Esophagus mucosa (tissue), 1 donor: ENCODE measurements around the gene NOP58. TPM values are rescaled to one million over a fixed set of nuclear protein-coding genes. Genes with fewer than 3 reads are reported as not detected.
A peak's percentile ranks its signal among the peaks of the same experiment; 100 is the strongest.
"Not testable (repeated sequence)": the region's sequence is repeated elsewhere in the genome, so short reads cannot be mapped to it uniquely, and the experiment has no call there.

Experiments used
- ATAC-seq: fragments of 200-7000 bp; cut with Tn5 transposase; one replicate; pipeline ENCODE4 v1.9.1; 2020
- total RNA-seq: library from RNA; stranded (reverse); gene quantifications from one replicate; pipeline ENCODE4 v1.2.4, GENCODE V29; 2023
- donor health status: DM: yes; HTN: yes; CAD: no.

NOP58 gene
- total RNA-seq, 1 donor from 2014 or later: 48.4 TPM

DNA sequence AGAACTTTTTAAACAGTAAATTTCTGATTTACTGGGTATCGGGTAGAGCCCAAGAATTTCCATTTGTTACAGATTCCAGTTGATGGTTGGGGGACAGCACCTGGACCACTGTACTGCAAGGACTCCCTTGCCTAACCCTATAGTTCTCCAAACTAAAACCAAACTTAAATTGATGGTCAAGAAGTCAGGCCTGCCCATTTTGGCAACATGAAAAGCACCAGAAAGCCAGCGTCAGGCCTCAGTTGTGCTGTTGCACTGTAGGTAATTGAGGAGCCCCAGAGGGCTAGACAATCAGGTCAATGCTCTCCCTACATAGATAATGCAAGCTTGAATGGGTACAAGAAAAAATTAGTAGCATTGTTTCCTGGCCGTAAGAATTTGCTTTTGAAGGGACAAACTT is 40.5 kb downstream of the NOP58 start:
- no peak for ATAC-seq

- no peak for ATAC-seq
These were observed 42.1 kb downstream of the NOP58 start for GRCh38 chr2:202307690-202308089.

DNA sequence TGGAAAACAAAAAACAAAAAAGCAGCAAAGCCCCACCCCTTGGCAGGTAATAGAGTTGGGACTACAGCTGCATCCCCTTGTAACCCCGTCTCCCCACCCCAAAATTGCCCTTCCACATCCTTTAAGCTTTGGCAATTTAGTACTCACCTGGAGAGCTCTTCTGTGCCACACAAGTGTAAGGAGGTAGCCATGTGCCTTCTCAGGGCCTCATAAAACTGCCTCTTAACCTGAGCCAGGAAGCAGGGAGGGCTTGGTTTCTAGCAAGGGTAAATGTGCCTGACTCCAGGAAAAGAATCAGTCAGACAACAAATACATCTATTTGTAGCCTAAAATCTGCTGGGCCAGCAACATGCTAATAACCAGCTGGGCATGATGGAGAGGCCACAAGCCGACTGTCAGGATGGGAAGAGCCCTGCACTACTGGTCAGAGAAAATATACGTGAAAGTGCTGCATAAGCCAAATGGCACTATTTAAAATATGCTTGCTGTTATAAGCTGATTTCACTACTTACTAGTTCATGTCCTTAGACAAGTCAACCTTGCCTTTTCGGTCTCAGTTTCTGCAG is 46.3 kb downstream of the NOP58 start:
- ATAC-seq: no peak

DNA sequence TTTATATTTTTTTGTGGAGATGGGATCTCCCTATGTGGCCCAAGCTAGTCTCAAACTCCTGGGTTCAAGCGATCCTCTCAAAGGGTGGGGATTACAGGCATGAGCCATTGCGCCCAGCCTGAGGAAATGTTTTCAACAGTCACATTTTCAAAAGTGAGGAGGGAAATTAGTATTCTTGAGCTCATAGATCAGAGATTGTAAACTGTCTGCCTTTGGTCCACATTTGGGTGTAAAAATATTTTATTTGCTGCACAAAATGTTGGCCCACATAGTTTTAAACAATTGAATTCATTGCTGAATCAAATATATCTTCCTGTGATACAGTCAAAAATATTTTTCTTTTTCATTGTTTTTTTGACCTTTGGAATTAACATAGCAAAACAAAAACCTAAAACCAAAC is 48.6 kb downstream of the NOP58 start:
- ATAC-seq: no peak

GRCh38 chr2:202317080-202317857 is 51.7 kb downstream of the NOP58 start:
- no peak for ATAC-seq

- not testable (repeated sequence) for ATAC-seq
These were observed 54.8 kb downstream of the NOP58 start for GRCh38 chr2:202320362-202320761.

- no peak for ATAC-seq
These were observed 56.9 kb downstream of the NOP58 start for GRCh38 chr2:202322435-202322834.

DNA sequence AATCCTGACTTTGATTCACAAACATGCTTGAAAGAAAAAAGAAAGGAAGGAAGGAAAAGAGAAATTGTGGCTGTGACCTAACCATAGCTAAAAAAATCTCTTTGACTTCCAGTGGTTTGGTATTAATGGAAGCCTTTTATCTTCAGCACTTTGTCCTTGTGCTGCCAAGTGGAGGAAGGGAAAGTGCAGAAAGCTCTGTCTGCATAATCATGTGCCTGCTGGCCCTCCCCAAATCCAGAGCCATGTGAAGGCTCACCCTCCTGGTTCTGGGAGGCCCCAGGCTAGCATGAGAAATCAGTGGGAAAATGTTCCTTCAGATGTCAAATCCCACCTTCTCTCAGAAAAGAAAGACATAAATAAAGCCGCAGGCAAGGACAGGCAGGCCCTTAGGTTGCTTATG is 62.3 kb downstream of the NOP58 start:
- ATAC-seq: no peak

DNA sequence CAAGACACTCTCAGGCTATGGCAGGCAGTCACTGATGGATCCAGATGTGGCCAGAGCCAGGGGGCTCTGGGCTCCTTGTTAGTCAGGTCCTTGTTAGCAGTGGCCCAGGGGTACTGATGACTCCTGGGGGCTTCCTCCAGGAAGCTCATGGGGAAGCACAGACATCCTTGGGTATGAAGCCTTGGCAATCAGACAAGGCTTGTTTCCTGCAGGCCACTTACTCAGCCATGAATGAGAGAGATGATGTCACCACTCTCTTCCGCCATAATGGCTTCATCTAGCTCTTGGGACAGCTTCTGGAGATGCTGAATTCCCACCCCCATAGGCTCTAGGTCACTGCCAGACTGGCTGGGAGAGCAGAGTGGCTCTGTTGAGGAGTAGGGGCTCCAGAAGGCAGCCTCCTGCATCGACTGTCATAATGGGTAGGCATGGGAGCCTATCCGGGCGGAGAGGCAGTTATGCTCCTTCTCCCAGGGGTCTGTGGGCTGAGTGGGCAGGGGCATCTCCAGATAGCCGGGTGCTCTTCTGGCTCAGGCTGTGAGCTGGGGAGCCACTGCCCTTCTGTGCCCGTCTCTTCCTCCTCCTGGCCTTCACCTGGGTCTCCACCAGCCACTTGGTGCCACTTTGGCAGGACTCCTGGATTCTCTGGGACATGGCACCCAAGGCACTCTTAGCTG is 70.4 kb downstream of the NOP58 start:
- ATAC-seq: peak; percentile 30

- ATAC-seq: no peak
These were observed 71.6 kb downstream of the NOP58 start for GRCh38 chr2:202337151-202337550.

- ATAC-seq: no peak
These were observed 72.3 kb downstream of the NOP58 start for GRCh38 chr2:202337706-202338346.

GRCh38 chr2:202339071-202339870 is 73.7 kb downstream of the NOP58 start:
- peak; percentile 81 for ATAC-seq

GRCh38 chr2:202344178-202344577 is 78.6 kb downstream of the NOP58 start:
- peak; percentile 61 for ATAC-seq

DNA sequence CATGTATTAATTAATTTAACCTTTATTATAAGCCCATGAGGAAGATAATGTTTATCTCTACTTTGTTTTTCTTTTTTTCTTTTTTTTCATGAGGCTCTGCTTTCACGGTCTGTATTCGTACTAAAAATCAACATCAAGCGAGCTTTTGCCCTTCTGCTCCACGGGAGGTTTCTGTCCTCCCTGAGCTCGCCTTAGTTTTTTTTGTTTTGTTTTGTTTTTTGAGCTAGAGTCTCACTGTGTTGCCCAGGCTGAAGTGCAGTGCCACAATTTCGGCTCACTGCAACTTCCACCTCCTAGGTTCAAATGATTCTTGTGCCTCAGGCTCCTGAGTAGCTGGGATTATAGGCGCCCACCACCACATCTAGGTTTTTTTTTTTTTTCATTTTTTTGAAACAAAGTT is 80.6 kb downstream of the NOP58 start:
- ATAC-seq: no peak

Other genes starting within 250 kb of the NOP58 start
- 3.0 TPM for gene FZD7, start 231.9 kb upstream of the NOP58 start, total RNA-seq
- gene KIAA2012, start 192.5 kb upstream of the NOP58 start, total RNA-seq: not detected
- 58.9 TPM for gene SUMO1, start 27.2 kb upstream of the NOP58 start, total RNA-seq
- gene BMPR2, start 110.6 kb downstream of the NOP58 start, total RNA-seq: 22.7 TPM